ENCODE results near the gene CORO7.
"Not testable (repeated sequence)": the region's sequence is repeated elsewhere in the genome, so short reads cannot be mapped to it uniquely, and the experiment has no call there.

Gene CORO7

GRCh38 chr16:4401510-4401909, 14.9 kb downstream of the CORO7 start:
- no peak for DNase-seq

DNA sequence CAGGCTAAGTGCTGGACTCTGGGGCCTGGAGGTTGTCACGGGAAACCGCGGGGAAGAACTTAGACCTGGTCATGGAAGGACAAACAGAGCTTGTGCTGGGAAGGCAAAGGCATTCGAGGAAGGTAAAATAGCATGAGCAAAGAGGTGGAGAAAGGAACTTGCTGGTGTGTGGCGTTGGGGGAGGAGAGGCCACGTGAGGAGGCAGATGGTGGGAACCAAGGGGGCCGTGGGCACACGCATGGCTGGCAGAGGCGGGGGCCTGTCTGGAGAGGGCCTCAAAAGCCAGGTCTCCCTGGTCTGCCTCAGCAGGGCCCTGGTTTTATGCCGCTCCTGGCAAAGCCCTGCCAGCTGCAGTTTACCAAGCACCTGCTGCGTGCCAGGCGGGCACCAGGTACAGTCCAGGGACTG, 15.3 kb downstream of the CORO7 start:
- DNase-seq: no peak

GRCh38 chr16:4399001-4399730, 17.2 kb downstream of the CORO7 start:
- no peak for DNase-seq

- DNase-seq: no peak
Measured at GRCh38 chr16:4395055-4395726, 21.2 kb downstream of the CORO7 start.

DNA sequence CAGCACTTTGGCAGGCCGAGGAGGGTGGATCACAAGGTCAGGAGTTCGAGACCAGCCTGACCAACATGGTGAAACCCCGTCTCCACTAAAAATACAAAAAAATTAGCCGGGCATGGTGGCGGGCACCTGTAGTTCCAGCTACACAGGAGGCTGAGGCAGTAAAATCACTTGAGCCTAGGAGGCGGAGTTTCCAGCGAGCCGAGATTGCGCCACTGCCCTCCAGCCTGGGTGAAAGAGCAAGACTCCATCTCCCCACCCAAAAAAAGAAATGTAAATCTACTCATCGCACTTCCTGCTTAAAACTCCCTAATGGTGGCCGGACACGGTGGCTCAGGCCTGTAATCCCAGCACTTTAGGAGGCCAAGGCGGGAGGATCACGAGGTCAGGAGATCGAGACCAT, 22.5 kb downstream of the CORO7 start:
- not testable (repeated sequence) for DNase-seq

GRCh38 chr16:4393240-4393600, 23.2 kb downstream of the CORO7 start:
- no peak for DNase-seq

DNA sequence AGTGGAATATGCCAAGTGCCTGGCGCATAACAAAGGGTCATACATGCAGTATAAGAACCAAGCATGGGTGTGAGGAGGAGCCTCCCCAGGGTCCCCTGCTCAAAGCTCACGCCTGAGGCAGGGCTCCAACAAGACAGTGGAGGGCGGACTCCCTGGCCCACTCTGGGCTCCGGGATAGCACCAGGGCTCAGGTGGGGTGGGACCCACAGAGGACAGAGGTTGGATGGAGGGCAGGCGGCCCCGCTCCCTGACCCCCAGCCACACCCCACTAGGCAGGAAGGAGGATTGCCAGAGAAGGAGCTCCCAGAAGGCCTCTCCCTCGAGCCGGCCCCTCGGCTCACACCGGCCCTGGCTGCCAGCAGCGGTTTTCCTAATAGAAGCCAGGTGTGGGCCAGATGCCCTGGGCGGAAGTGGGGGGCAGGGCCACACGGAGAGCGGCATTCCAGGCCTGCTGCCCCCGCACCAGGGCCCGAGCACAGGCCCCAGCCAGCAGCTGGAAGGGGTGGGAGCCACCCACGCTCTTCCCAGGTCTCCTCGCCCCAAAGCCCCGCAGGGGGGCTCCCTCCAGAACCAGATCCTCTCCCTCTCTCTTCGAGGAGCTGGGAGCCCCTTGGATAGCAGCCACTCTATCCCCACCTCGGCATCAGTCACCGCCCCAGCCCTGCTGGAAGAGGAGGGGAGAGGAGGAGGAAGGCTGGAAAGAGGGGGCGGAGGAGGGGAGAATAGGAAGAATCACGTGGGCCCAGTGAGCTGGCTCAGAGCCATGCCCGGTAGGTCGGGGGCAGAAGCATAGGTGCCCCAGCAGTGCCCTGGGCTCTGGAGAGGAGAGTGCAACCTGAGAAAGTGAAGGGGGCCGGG, 23.8 kb downstream of the CORO7 start:
- DNase-seq: no peak

GRCh38 chr16:4391631-4392381, 24.6 kb downstream of the CORO7 start:
- no peak for DNase-seq

- DNase-seq: no peak
Measured at GRCh38 chr16:4390266-4391260, 25.8 kb downstream of the CORO7 start.

GRCh38 chr16:4389051-4389955, 27.1 kb downstream of the CORO7 start:
- no peak for DNase-seq

- no peak for DNase-seq
Measured at GRCh38 chr16:4388271-4389021, 27.9 kb downstream of the CORO7 start.

GRCh38 chr16:4387781-4388180, 28.6 kb downstream of the CORO7 start:
- DNase-seq: no peak

GRCh38 chr16:4386951-4387565, 29.3 kb downstream of the CORO7 start:
- DNase-seq: no peak

GRCh38 chr16:4386451-4386805, 30.0 kb downstream of the CORO7 start:
- no peak for DNase-seq

DNA sequence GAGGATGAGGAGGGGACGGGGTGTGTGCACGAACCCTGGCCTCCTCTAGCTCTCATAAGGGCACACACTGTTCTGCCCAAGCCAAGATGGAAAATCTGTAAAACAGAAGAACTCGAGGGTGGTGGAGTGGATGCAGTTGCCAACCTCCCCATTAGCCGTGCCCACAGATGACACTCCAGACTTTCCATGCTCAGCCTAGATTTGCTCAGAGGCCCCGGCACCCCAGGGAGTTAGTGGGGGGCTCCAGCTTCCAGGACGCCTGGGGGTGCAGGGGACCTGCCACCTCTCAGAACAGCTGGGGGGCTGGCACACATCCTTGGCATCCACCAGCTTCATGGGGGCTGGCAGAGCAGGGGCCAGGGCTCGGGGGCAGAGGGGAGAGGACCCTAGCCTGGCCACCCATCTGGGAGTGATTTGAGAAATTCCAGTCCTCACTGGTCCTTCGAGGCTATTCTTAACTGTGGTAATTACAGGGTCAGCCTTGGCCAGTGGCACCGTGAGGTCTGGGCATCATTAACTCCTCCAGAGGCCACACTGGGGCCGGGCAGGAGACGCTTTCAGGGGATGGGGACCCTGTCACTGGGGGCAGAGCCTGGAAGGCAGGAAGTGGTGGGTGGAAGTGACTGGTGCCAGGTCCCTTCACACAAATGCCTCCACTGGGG, 30.5 kb downstream of the CORO7 start:
- no peak for DNase-seq

DNA sequence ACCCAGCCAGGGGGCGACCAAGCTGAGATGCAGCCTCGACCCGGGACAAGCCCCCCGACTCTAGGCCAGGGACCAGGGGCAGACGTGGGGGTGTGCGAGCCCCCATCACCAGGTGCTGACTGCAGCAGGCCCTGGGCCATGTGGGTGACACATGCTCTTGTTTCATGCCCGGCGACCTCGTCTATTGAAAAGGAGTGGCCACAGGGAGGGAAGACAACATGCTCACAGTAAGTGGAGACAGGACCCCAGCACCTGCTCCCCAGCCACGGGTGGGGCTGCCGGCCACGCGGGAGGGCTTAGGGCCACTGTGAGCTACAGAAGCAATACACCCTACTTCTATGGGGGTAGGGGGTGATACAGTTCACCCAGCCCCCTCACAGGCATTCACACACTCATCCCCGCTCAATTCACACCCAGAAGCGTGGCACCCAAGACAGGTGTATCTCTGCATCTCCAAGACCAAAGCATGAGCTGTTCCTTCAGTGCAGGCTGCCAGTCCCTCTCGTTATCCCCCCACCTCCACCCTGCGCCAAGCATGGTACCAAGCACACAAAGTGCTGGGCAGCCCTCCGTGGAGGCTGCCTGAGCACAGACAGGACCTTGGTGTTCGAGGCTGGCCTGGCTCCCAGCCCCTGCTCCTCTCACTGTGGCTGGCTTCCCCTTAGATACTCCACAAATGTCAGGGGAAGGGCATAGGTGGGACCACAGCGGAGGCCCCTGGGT, 31.2 kb downstream of the CORO7 start:
- no peak for DNase-seq

- DNase-seq: no peak
Measured at GRCh38 chr16:4384509-4384942, 31.9 kb downstream of the CORO7 start.

Measured in stimulated activated CD4-positive, alpha-beta T cell treated with anti-CD3 and anti-CD28 coated beads, Interleukin-2, amount 100 ng/mL, for 48 hours (primary cell).